HL-60 (cell line): Measurements from ENCODE around the gene EGFL6.

Experiments
- GABPA ChIP-seq: IDR thresholded peaks from 2 replicates; pipeline ENCODE4 v1.6.1; 2012; ENCODE audit warnings: low read depth
- POLR2AphosphoS5 ChIP-seq: IDR thresholded peaks from 2 replicates; pipeline ENCODE4 v1.6.1; 2012; ENCODE audit warnings: low read depth
- SPI1 ChIP-seq: IDR thresholded peaks from 2 replicates; pipeline ENCODE4 v1.6.1; 2012; ENCODE audit warnings: low read depth, mild to moderate bottlenecking, borderline replicate concordance
- TF ChIP-seq, protein P1 (sequence below): IDR thresholded peaks from 2 replicates; pipeline ENCODE4 v1.6.1; 2012; ENCODE audit warnings: low read depth; ENCODE audit not compliant: insufficient replicate concordance
- TF ChIP-seq, protein P2 (sequence below): IDR thresholded peaks from one replicate; pipeline ENCODE4 v1.5.1; 2011; ENCODE audit warnings: low read length, control low read depth, inconsistent platforms; ENCODE audit not compliant: insufficient read depth

DNA sequence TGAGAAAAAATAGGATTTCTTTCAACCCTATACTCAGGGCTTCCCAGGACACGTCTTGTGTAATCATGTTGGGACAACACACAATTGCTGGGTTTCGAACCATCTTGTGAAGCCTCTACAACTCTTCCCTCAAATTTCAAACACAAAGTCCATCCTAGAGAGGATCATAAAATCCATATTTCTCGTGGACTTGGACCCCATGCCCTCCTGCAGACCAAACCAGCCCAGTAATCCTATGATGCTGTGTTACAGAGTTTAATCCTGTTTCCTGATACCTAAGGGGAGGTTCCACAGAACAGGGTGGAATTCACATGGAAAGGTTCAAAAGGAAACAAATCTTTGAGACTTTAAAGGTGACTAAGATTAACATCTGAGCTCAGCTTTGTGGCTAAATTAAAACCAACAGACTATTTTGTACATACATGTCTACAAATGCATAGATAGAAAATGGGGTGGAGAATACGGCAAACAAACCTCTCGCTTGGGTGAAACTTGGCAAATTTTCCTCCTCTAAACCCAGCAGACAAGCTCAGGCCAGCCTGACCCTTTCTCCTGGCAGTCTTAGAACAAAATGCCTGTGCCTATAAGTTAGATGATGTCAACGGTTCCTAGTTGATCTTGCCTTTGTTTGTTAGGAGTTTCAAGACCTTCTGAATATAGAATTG, 38.1 kb downstream of the EGFL6 start:
- TF ChIP-seq, protein P1, sequence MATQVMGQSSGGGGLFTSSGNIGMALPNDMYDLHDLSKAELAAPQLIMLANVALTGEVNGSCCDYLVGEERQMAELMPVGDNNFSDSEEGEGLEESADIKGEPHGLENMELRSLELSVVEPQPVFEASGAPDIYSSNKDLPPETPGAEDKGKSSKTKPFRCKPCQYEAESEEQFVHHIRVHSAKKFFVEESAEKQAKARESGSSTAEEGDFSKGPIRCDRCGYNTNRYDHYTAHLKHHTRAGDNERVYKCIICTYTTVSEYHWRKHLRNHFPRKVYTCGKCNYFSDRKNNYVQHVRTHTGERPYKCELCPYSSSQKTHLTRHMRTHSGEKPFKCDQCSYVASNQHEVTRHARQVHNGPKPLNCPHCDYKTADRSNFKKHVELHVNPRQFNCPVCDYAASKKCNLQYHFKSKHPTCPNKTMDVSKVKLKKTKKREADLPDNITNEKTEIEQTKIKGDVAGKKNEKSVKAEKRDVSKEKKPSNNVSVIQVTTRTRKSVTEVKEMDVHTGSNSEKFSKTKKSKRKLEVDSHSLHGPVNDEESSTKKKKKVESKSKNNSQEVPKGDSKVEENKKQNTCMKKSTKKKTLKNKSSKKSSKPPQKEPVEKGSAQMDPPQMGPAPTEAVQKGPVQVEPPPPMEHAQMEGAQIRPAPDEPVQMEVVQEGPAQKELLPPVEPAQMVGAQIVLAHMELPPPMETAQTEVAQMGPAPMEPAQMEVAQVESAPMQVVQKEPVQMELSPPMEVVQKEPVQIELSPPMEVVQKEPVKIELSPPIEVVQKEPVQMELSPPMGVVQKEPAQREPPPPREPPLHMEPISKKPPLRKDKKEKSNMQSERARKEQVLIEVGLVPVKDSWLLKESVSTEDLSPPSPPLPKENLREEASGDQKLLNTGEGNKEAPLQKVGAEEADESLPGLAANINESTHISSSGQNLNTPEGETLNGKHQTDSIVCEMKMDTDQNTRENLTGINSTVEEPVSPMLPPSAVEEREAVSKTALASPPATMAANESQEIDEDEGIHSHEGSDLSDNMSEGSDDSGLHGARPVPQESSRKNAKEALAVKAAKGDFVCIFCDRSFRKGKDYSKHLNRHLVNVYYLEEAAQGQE = no peak
- TF ChIP-seq POLR2AphosphoS5 (no peak), GABPA (no peak), SPI1 (no peak)
- TF ChIP-seq, protein P2, sequence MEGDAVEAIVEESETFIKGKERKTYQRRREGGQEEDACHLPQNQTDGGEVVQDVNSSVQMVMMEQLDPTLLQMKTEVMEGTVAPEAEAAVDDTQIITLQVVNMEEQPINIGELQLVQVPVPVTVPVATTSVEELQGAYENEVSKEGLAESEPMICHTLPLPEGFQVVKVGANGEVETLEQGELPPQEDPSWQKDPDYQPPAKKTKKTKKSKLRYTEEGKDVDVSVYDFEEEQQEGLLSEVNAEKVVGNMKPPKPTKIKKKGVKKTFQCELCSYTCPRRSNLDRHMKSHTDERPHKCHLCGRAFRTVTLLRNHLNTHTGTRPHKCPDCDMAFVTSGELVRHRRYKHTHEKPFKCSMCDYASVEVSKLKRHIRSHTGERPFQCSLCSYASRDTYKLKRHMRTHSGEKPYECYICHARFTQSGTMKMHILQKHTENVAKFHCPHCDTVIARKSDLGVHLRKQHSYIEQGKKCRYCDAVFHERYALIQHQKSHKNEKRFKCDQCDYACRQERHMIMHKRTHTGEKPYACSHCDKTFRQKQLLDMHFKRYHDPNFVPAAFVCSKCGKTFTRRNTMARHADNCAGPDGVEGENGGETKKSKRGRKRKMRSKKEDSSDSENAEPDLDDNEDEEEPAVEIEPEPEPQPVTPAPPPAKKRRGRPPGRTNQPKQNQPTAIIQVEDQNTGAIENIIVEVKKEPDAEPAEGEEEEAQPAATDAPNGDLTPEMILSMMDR = no peak
